ENCODE data around the gene ACTR3C. TPM values are rescaled to one million over a fixed set of nuclear protein-coding genes. Genes with fewer than 3 reads are reported as not detected.

ACTR3C gene
- total RNA-seq, 2 donors from 2014 or later, result 0.92 TPM; not detected in 1

GRCh38 chr7:150368884-150369747, 45.8 kb upstream of the ACTR3C start:
- peak; percentile 94 for DNase-seq
- no peaks in the 10 kb centered on the region for H3K9me3 Mint-ChIP-seq

GRCh38 chr7:150368096-150368883, 44.9 kb upstream of the ACTR3C start, which contains the start of gene REPIN1:
TSS of gene REPIN1 (plus strand) at chr7:150368822. CDS start at chr7:150369712, 890 bp downstream.
- 5 to 15% methylated on average over 22 to 85 of the region's 85 CpGs for WGBS, 2 experiments (ENCODE audit: insufficient coverage in 1 of 2, insufficient read length in 1 of 2)
- no peaks in the 10 kb centered on the region for H3K9me3 ChIP-seq (ENCODE audit: control insufficient read depth, low read length)
- peak within 1 kb of the TSS; percentile 96 for H3K9ac ChIP-seq (ENCODE audit: extremely low read depth, low read length, poor library complexity, severe bottlenecking)
- peak within 1 kb of the TSS; percentile 96 for H3K27ac ChIP-seq (ENCODE audit: low read depth, low read length)
- H3K4me3 ChIP-seq (ENCODE audit: low read length), result peak within 1 kb of the TSS; percentile 88
- TF ChIP-seq, protein P1, sequence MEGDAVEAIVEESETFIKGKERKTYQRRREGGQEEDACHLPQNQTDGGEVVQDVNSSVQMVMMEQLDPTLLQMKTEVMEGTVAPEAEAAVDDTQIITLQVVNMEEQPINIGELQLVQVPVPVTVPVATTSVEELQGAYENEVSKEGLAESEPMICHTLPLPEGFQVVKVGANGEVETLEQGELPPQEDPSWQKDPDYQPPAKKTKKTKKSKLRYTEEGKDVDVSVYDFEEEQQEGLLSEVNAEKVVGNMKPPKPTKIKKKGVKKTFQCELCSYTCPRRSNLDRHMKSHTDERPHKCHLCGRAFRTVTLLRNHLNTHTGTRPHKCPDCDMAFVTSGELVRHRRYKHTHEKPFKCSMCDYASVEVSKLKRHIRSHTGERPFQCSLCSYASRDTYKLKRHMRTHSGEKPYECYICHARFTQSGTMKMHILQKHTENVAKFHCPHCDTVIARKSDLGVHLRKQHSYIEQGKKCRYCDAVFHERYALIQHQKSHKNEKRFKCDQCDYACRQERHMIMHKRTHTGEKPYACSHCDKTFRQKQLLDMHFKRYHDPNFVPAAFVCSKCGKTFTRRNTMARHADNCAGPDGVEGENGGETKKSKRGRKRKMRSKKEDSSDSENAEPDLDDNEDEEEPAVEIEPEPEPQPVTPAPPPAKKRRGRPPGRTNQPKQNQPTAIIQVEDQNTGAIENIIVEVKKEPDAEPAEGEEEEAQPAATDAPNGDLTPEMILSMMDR (conservative IDR thresholded peaks at IDR 0.05), result no peak
- Mint-ChIP-seq H3K36me3 (ENCODE audit: low read depth) (peaks cover 20% of the 10 kb centered on the region), H3K27ac (peak within 1 kb of the TSS; percentile 100), H3K4me3 (peak within 1 kb of the TSS; percentile 97), H3K27me3 (ENCODE audit: insufficient read depth) (no peaks in the 10 kb centered on the region), H3K4me1 (peaks cover 24% of the 10 kb centered on the region), H3K9me3 (no peaks in the 10 kb centered on the region)
- H3K4me1 ChIP-seq (ENCODE audit: control insufficient read depth, insufficient read depth, low read length), result peaks cover 12% of the 10 kb centered on the region
- peaks cover 27% of the 10 kb centered on the region for H3K36me3 ChIP-seq (ENCODE audit: control insufficient read depth, insufficient read depth, low read length)
- DNase-seq, result peak; percentile 95
- no peaks in the 10 kb centered on the region for H3K27me3 ChIP-seq (ENCODE audit: control insufficient read depth, insufficient read depth, low read length, poor library complexity, severe bottlenecking)

More at GRCh38 chr7:150368884-150369747, 45.8 kb upstream of the ACTR3C start:
- Histone ChIP-seq H3K4me3 (ENCODE audit: low read length) (peak overlapping the region; percentile 88), H3K9me3 (ENCODE audit: control insufficient read depth, low read length) (no peaks in the 10 kb centered on the region), H3K9ac (ENCODE audit: extremely low read depth, low read length, poor library complexity, severe bottlenecking) (peak overlapping the region; percentile 96), H3K4me1 (ENCODE audit: control insufficient read depth, insufficient read depth, low read length) (peaks cover 20% of the 10 kb centered on the region), H3K27me3 (ENCODE audit: control insufficient read depth, insufficient read depth, low read length, poor library complexity, severe bottlenecking) (no peaks in the 10 kb centered on the region), H3K27ac (ENCODE audit: low read depth, low read length) (peak overlapping the region; percentile 96), H3K36me3 (ENCODE audit: control insufficient read depth, insufficient read depth, low read length) (peaks cover 35% of the 10 kb centered on the region)
- peak overlapping the region; percentile 100 for H3K27ac Mint-ChIP-seq
- WGBS, 2 experiments (ENCODE audit: insufficient coverage in 1 of 2, insufficient read length in 1 of 2), result 0% methylated on average over 8 to 57 of the region's 58 CpGs
- TF ChIP-seq, protein P1 (conservative IDR thresholded peaks at IDR 0.05), result no peak
- H3K4me3 Mint-ChIP-seq, result peak overlapping the region; percentile 97
- H3K36me3 Mint-ChIP-seq (ENCODE audit: low read depth), result peaks cover 27% of the 10 kb centered on the region
- no peaks in the 10 kb centered on the region for H3K27me3 Mint-ChIP-seq (ENCODE audit: insufficient read depth)
- peaks cover 32% of the 10 kb centered on the region for H3K4me1 Mint-ChIP-seq

DNA sequence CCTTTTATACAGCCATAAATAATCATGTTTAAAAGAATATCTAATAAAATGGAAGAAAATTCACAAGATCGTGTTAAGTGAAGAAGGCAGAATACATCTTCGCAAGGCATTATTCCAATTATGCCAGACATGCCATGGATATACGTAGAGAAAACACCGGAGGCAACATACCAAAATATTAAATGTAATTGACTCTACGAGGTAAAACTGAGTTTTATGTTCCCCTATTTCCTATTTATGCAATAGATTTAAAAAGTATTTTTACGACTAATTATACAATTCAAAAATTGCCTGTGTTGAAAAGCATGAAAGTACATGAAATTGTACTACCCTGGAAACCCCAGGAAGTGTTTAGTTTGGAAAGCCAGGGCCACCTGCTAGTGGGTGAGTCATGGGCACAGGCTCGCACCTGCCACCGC, 44.3 kb upstream of the ACTR3C start:
- H3K27ac ChIP-seq (ENCODE audit: low read depth, low read length), result peak overlapping the region; percentile 96
- WGBS, 2 experiments (ENCODE audit: insufficient coverage in 1 of 2, insufficient read length in 1 of 2), result 60 to 77% methylated on average over 5 to 8 of the region's 8 CpGs
- peaks cover 18% of the 10 kb centered on the region for H3K4me1 Mint-ChIP-seq
- H3K9me3 Mint-ChIP-seq, result no peaks in the 10 kb centered on the region
- H3K4me3 ChIP-seq (ENCODE audit: low read length), result peak overlapping the region; percentile 88
- DNase-seq, result no peak
- peaks cover 22% of the 10 kb centered on the region for H3K36me3 ChIP-seq (ENCODE audit: control insufficient read depth, insufficient read depth, low read length)
- H3K27ac Mint-ChIP-seq, result peak overlapping the region; percentile 91
- no peaks in the 10 kb centered on the region for H3K27me3 Mint-ChIP-seq (ENCODE audit: insufficient read depth)
- H3K27me3 ChIP-seq (ENCODE audit: control insufficient read depth, insufficient read depth, low read length, poor library complexity, severe bottlenecking), result no peaks in the 10 kb centered on the region
- TF ChIP-seq, protein P1 (conservative IDR thresholded peaks at IDR 0.05), result no peak
- no peaks in the 10 kb centered on the region for H3K9me3 ChIP-seq (ENCODE audit: control insufficient read depth, low read length)
- peaks cover 14% of the 10 kb centered on the region for H3K36me3 Mint-ChIP-seq (ENCODE audit: low read depth)
- peak overlapping the region; percentile 96 for H3K9ac ChIP-seq (ENCODE audit: extremely low read depth, low read length, poor library complexity, severe bottlenecking)
- peaks cover 12% of the 10 kb centered on the region for H3K4me1 ChIP-seq (ENCODE audit: control insufficient read depth, insufficient read depth, low read length)
- H3K4me3 Mint-ChIP-seq, result peak overlapping the region; percentile 97

All from endodermal cell (in vitro differentiated cells).